ENCODE results near the gene FGFR2. TPM values are rescaled to one million over a fixed set of nuclear protein-coding genes. Genes with fewer than 3 reads are reported as not detected.

Gene FGFR2
- total RNA-seq, 1 donor from 2014 or later: 58.4 TPM

GRCh38 chr10:121601458-121601857, 3.2 kb upstream of the FGFR2 start:
- Mint-ChIP-seq H3K4me3 (peak overlapping the region; percentile 92), H3K27me3 (ENCODE audit: low read depth) (peaks cover 38% of the 10 kb centered on the region), H3K36me3 (ENCODE audit: low read depth) (no peaks in the 10 kb centered on the region), H3K4me1 (peaks cover 35% of the 10 kb centered on the region), H3K9me3 (no peaks in the 10 kb centered on the region), H3K27ac (ENCODE audit: unreplicated experiment) (peak overlapping the region; percentile 75)
- no peak for DNase-seq (ENCODE audit: low read depth, low spot score)
- TF ChIP-seq CTCF (conservative IDR thresholded peaks at IDR 0.05): no peak

GRCh38 chr10:121600611-121601010, 2.4 kb upstream of the FGFR2 start:
- no peak for DNase-seq (ENCODE audit: low read depth, low spot score)
- H3K27me3 Mint-ChIP-seq (ENCODE audit: low read depth): peaks cover 47% of the 10 kb centered on the region
- TF ChIP-seq CTCF (conservative IDR thresholded peaks at IDR 0.05): no peak
- peak overlapping the region; percentile 51 for H3K27ac Mint-ChIP-seq (ENCODE audit: unreplicated experiment)
- H3K4me3 Mint-ChIP-seq: peak overlapping the region; percentile 92
- H3K9me3 Mint-ChIP-seq: no peaks in the 10 kb centered on the region
- peaks cover 44% of the 10 kb centered on the region for H3K4me1 Mint-ChIP-seq
- H3K36me3 Mint-ChIP-seq (ENCODE audit: low read depth): no peaks in the 10 kb centered on the region

GRCh38 chr10:121599947-121600346, 1.7 kb upstream of the FGFR2 start:
- TF ChIP-seq CTCF (conservative IDR thresholded peaks at IDR 0.05): no peak
- Mint-ChIP-seq H3K4me3 (peak overlapping the region; percentile 92), H3K27ac (ENCODE audit: unreplicated experiment) (peak overlapping the region; percentile 73), H3K27me3 (ENCODE audit: low read depth) (peaks cover 53% of the 10 kb centered on the region), H3K4me1 (peaks cover 50% of the 10 kb centered on the region), H3K9me3 (no peaks in the 10 kb centered on the region), H3K36me3 (ENCODE audit: low read depth) (no peaks in the 10 kb centered on the region)
- DNase-seq (ENCODE audit: low read depth, low spot score): no peak

- peaks cover 70% of the 10 kb centered on the region for H3K4me1 Mint-ChIP-seq
- H3K27ac Mint-ChIP-seq (ENCODE audit: unreplicated experiment): no peak overlapping the region
- H3K4me3 Mint-ChIP-seq: peak overlapping the region; percentile 82
- DNase-seq (ENCODE audit: low read depth, low spot score): no peak
- peaks cover 6% of the 10 kb centered on the region for H3K36me3 Mint-ChIP-seq (ENCODE audit: low read depth)
- H3K9me3 Mint-ChIP-seq: no peaks in the 10 kb centered on the region
- peaks cover 55% of the 10 kb centered on the region for H3K27me3 Mint-ChIP-seq (ENCODE audit: low read depth)
- TF ChIP-seq CTCF (conservative IDR thresholded peaks at IDR 0.05): no peak
Observed at GRCh38 chr10:121597504-121598262, 561 bp downstream of the FGFR2 start.

GRCh38 chr10:121596689-121597503, 1.3 kb downstream of the FGFR2 start:
- H3K9me3 Mint-ChIP-seq: no peaks in the 10 kb centered on the region
- TF ChIP-seq CTCF (conservative IDR thresholded peaks at IDR 0.05): no peak
- H3K27ac Mint-ChIP-seq (ENCODE audit: unreplicated experiment): peak overlapping the region; percentile 88
- H3K4me3 Mint-ChIP-seq: peak overlapping the region; percentile 91
- H3K27me3 Mint-ChIP-seq (ENCODE audit: low read depth): peaks cover 55% of the 10 kb centered on the region
- H3K36me3 Mint-ChIP-seq (ENCODE audit: low read depth): peaks cover 7% of the 10 kb centered on the region
- DNase-seq (ENCODE audit: low read depth, low spot score): no peak
- H3K4me1 Mint-ChIP-seq: peaks cover 76% of the 10 kb centered on the region

Measured in neural crest cell (in vitro differentiated cells).